DND-41 (cell line): ENCODE results near the gene REV3L.

Source experiments
- ATAC-seq: fragments of 200-7000 bp; cut with Tn5 transposase; 3 replicates; pipeline ENCODE4 v1.9.1; 2021; ENCODE audit warnings: low read depth; ENCODE audit not compliant: insufficient read depth
- DNase-seq: peaks from one replicate; pipeline ENCODE4 v3.0.0-alpha.2; 2020
- H2AFZ ChIP-seq: 2 replicates; pipeline ENCODE4 v1.6.0; 2012; ENCODE audit warnings: low read depth, low read length
- H3K27ac ChIP-seq: 2 replicates; pipeline ENCODE4 v1.5.1; 2012; ENCODE audit warnings: low read length, inconsistent platforms
- H3K27me3 ChIP-seq: fragments of 200-600 bp; sonication (generic); 2 replicates; pipeline ENCODE4 v1.6.0; 2012; ENCODE audit warnings: low read length, mild to moderate bottlenecking, inconsistent platforms; ENCODE audit not compliant: insufficient read depth, poor library complexity
- H3K36me3 ChIP-seq: 2 replicates; pipeline ENCODE4 v1.5.1; 2012; ENCODE audit warnings: low read length, inconsistent platforms; ENCODE audit not compliant: insufficient read depth
- H3K4me1 ChIP-seq: 2 replicates; pipeline ENCODE4 v1.5.1; 2012; ENCODE audit warnings: mild to moderate bottlenecking, low read length; ENCODE audit not compliant: insufficient read depth
- H3K4me2 ChIP-seq: 2 replicates; pipeline ENCODE4 v1.6.0; 2012; ENCODE audit warnings: mild to moderate bottlenecking, moderate library complexity, low read length, inconsistent platforms; ENCODE audit not compliant: insufficient read depth
- H3K4me3 ChIP-seq, 2 experiments: fragments of 200-600 bp in 1 of 2; shearing (Covaris generic) in 1 of 2; 2 replicates each; pipeline ENCODE4 v1.5.1; 2012 to 2016; ENCODE audit warnings: inconsistent platforms in 2 of 2, low read length in 2 of 2, mild to moderate bottlenecking in 2 of 2, low read depth in 1 of 2, moderate library complexity in 1 of 2
- H3K79me2 ChIP-seq: 2 replicates; pipeline ENCODE4 v1.6.0; 2012; ENCODE audit warnings: low read length, inconsistent platforms; ENCODE audit not compliant: insufficient read depth
- H3K9ac ChIP-seq: 2 replicates; pipeline ENCODE4 v1.6.0; 2012; ENCODE audit warnings: low read depth, mild to moderate bottlenecking, inconsistent platforms, low read length, moderate library complexity
- H3K9me3 ChIP-seq: 2 replicates; pipeline ENCODE4 v1.5.1; 2012; ENCODE audit warnings: low read length, moderate library complexity, mild to moderate bottlenecking, inconsistent platforms; ENCODE audit not compliant: insufficient read depth, severe bottlenecking
- H4K20me1 ChIP-seq: 2 replicates; pipeline ENCODE4 v1.6.0; 2012; ENCODE audit warnings: low read length; ENCODE audit not compliant: insufficient read depth
- EZH2 ChIP-seq: IDR thresholded peaks from 3 replicates; pipeline ENCODE4 v1.6.1; 2012; ENCODE audit warnings: borderline replicate concordance, low read depth, mild to moderate bottlenecking, moderate library complexity, low read length, inconsistent platforms; ENCODE audit not compliant: severe bottlenecking
- TF ChIP-seq, protein P1 (sequence below): IDR thresholded peaks from 2 replicates; pipeline ENCODE4 v1.5.1; 2012; ENCODE audit warnings: borderline replicate concordance, low read length, moderate library complexity, mild to moderate bottlenecking; ENCODE audit not compliant: poor library complexity, severe bottlenecking; ENCODE audit errors: extremely low read depth

The REV3L gene

DNA sequence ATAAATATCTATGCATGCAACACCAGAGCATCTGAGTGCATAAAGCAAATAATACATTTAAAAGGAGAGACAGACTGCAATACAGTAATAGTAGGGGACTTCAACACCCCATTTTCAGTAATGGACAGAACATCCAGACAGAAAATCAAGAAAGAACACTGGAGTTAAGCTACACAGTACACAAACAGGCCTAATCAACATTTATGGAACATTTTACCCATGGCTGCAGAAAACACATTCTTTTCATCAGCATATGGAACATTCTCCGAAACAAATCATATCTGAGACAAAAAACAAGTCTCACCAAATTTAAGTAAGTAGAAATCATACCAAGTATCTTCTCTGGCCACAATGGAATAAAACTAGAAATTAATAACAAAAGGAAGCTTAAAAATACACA, 50.5 kb downstream of the REV3L start:
- Histone ChIP-seq H3K4me3 (no peak overlapping the region), H3K9ac (no peak overlapping the region), H4K20me1 (peaks cover 22% of the 10 kb centered on the region; the same call in 1 of the 2 replicates), H2AFZ (no peak overlapping the region), H3K36me3 (0 out of 2 replicates have a peak, but pooled peaks cover 5% of the 10 kb centered on the region), H3K4me1 (peaks cover 14% of the 10 kb centered on the region), H3K79me2 (peaks cover 99% of the 10 kb centered on the region), H3K4me2 (no peak overlapping the region), H3K27me3 (no peaks in the 10 kb centered on the region), H3K27ac (no peak overlapping the region), H3K9me3 (no peaks in the 10 kb centered on the region)
- TF ChIP-seq EZH2 = no peak
- TF ChIP-seq, protein P1, sequence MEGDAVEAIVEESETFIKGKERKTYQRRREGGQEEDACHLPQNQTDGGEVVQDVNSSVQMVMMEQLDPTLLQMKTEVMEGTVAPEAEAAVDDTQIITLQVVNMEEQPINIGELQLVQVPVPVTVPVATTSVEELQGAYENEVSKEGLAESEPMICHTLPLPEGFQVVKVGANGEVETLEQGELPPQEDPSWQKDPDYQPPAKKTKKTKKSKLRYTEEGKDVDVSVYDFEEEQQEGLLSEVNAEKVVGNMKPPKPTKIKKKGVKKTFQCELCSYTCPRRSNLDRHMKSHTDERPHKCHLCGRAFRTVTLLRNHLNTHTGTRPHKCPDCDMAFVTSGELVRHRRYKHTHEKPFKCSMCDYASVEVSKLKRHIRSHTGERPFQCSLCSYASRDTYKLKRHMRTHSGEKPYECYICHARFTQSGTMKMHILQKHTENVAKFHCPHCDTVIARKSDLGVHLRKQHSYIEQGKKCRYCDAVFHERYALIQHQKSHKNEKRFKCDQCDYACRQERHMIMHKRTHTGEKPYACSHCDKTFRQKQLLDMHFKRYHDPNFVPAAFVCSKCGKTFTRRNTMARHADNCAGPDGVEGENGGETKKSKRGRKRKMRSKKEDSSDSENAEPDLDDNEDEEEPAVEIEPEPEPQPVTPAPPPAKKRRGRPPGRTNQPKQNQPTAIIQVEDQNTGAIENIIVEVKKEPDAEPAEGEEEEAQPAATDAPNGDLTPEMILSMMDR = no peak
- ATAC-seq (no peak), DNase-seq (no peak)

- TF ChIP-seq, protein P1 = no peak
- no peak for TF ChIP-seq EZH2
- Histone ChIP-seq H3K9me3 (no peaks in the 10 kb centered on the region), H3K4me3 (no peak overlapping the region), H2AFZ (no peak overlapping the region), H3K4me2 (no peak overlapping the region), H3K36me3 (0 out of 2 replicates have a peak, but pooled peaks cover 5% of the 10 kb centered on the region), H3K4me1 (peaks cover 22% of the 10 kb centered on the region), H3K9ac (no peak overlapping the region), H3K79me2 (peaks cover 100% of the 10 kb centered on the region), H3K27ac (0 out of 2 replicates have a peak overlapping the region, but pooled peaks have one; percentile 4), H3K27me3 (no peaks in the 10 kb centered on the region), H4K20me1 (peaks cover 23% of the 10 kb centered on the region; the same call in 1 of the 2 replicates)
- DNase-seq (no peak), ATAC-seq (no peak)
Measured at GRCh38 chr6:111430605-111431376, 52.2 kb downstream of the REV3L start.

- H3K4me1 ChIP-seq = peaks cover 26% of the 10 kb centered on the region
- peaks cover 100% of the 10 kb centered on the region for H3K79me2 ChIP-seq
- H3K4me2 ChIP-seq = no peak overlapping the region
- DNase-seq (no peak), ATAC-seq (no peak)
- H3K27ac ChIP-seq = peak overlapping the region; percentile 7; the same call in 1 of the 2 replicates
- no peak overlapping the region for H3K9ac ChIP-seq
- 0 out of 2 replicates have a peak, but pooled peaks cover 5% of the 10 kb centered on the region for H3K36me3 ChIP-seq
- H3K27me3 ChIP-seq = no peaks in the 10 kb centered on the region
- no peaks in the 10 kb centered on the region for H3K9me3 ChIP-seq
- H2AFZ ChIP-seq = no peak overlapping the region
- H4K20me1 ChIP-seq = peaks cover 17% of the 10 kb centered on the region; the same call in 1 of the 2 replicates
- no peak overlapping the region for H3K4me3 ChIP-seq
- TF ChIP-seq, protein P1 = no peak
Measured at GRCh38 chr6:111429571-111429970, 53.4 kb downstream of the REV3L start.
